SKM-1 treated with dmso at 0.1 percent for 144 hours (cell line): ENCODE measurements around the gene ATXN1.

Experiments used
- DNase-seq: peaks from one replicate; lab custom pipeline; 2025; ENCODE audit not compliant: unreplicated experiment; lab: John Stamatoyannopoulos, UW

The ATXN1 gene

GRCh38 chr6:16252686-16253299 is 508.5 kb downstream of the ATXN1 start:
- DNase-seq, result no peak

- DNase-seq, result no peak
These were observed 509.6 kb downstream of the ATXN1 start for GRCh38 chr6:16251706-16252105.

- DNase-seq, result no peak
These were observed 511.3 kb downstream of the ATXN1 start for GRCh38 chr6:16249971-16250370.
